CD4-positive, alpha-beta T cell treated with Interleukin-17A for 4 hours (primary cell): ENCODE data around the gene PDS5A.
"Not testable (repeated sequence)": the region's sequence is repeated elsewhere in the genome, so short reads cannot be mapped to it uniquely, and the experiment has no call there.

Experiments
- DNase-seq: peaks from one replicate; pipeline ENCODE4 v3.0.0-alpha.2; 2020; ENCODE audit warnings: mixed read lengths

Gene PDS5A

GRCh38 chr4:39950861-39951481 lies 26.7 kb downstream of the PDS5A start:
- no peak for DNase-seq

GRCh38 chr4:39947963-39948362 lies 29.7 kb downstream of the PDS5A start:
- DNase-seq, result no peak

GRCh38 chr4:39947417-39947816 lies 30.3 kb downstream of the PDS5A start:
- no peak for DNase-seq

GRCh38 chr4:39944245-39944644 lies 33.5 kb downstream of the PDS5A start:
- not testable (repeated sequence) for DNase-seq

GRCh38 chr4:39942507-39942906 lies 35.2 kb downstream of the PDS5A start:
- no peak for DNase-seq

- DNase-seq, result no peak
These were observed 36.0 kb downstream of the PDS5A start for GRCh38 chr4:39941682-39942217.

GRCh38 chr4:39937683-39938268 lies 39.9 kb downstream of the PDS5A start:
- no peak for DNase-seq

GRCh38 chr4:39936565-39937418 lies 40.9 kb downstream of the PDS5A start:
- no peak for DNase-seq

GRCh38 chr4:39933671-39934590 lies 43.8 kb downstream of the PDS5A start:
- DNase-seq, result no peak

- no peak for DNase-seq
These were observed 44.8 kb downstream of the PDS5A start for GRCh38 chr4:39932776-39933402.

GRCh38 chr4:39931441-39931901 lies 46.2 kb downstream of the PDS5A start:
- DNase-seq, result no peak

- no peak for DNase-seq
These were observed 49.2 kb downstream of the PDS5A start for GRCh38 chr4:39928538-39928937.

GRCh38 chr4:39924014-39924413 lies 53.7 kb downstream of the PDS5A start:
- no peak for DNase-seq

- no peak for DNase-seq
These were observed 55.3 kb downstream of the PDS5A start for GRCh38 chr4:39922399-39922798.

GRCh38 chr4:39913471-39913870 lies 64.2 kb downstream of the PDS5A start:
- no peak for DNase-seq

GRCh38 chr4:39910064-39910463 lies 67.6 kb downstream of the PDS5A start:
- no peak for DNase-seq

- DNase-seq, result no peak
These were observed 69.4 kb downstream of the PDS5A start for GRCh38 chr4:39908284-39908683.

- DNase-seq, result no peak
These were observed 72.1 kb downstream of the PDS5A start for GRCh38 chr4:39905656-39906055.

GRCh38 chr4:39905019-39905418 lies 72.7 kb downstream of the PDS5A start:
- not testable (repeated sequence) for DNase-seq

- DNase-seq, result no peak
These were observed 76.7 kb downstream of the PDS5A start for GRCh38 chr4:39900966-39901365.

GRCh38 chr4:39899291-39899690 lies 78.4 kb downstream of the PDS5A start:
- no peak for DNase-seq

- DNase-seq, result no peak
These were observed 79.7 kb downstream of the PDS5A start for GRCh38 chr4:39898015-39898414.
